ENCODE measurements around the gene NTF3.

The NTF3 gene

GRCh38 chr12:5432011-5432400, at the start of gene NTF3:
Gene NTF3, plus strand, starts transcription at chr12:5432108. Its CDS starts 217 bp downstream, at chr12:5432325.
- no peak within 1 kb of the TSS for H3K4me3 ChIP-seq (ENCODE audit: low read depth in 1 of 2, low read length in 2 of 2)
- no peak within 1 kb of the TSS for H3K9ac ChIP-seq (ENCODE audit: low read depth, low read length)

GRCh38 chr12:5384015-5384414, 47.9 kb upstream of the NTF3 start:
- Histone ChIP-seq H3K36me3 (ENCODE audit: insufficient read depth, low read length) (no peaks in the 10 kb centered on the region), H3K9me3 (ENCODE audit: insufficient read depth, low read length, severe bottlenecking) (no peaks in the 10 kb centered on the region), H4K20me1 (ENCODE audit: insufficient read depth, low read length) (no peaks in the 10 kb centered on the region), H2AFZ (ENCODE audit: low read depth, low read length) (no peak overlapping the region), H3K4me2 (ENCODE audit: insufficient read depth, low read length) (no peak overlapping the region), H3K9ac (ENCODE audit: low read depth, low read length) (no peak overlapping the region), H3K4me3 (ENCODE audit: low read depth in 1 of 2, low read length in 2 of 2) (no peak overlapping the region), H3K79me2 (ENCODE audit: insufficient read depth, low read length) (no peaks in the 10 kb centered on the region), H3K27me3 (ENCODE audit: insufficient read depth, low read length, poor library complexity) (peaks cover 4% of the 10 kb centered on the region), H3K4me1 (ENCODE audit: insufficient read depth, low read length) (no peaks in the 10 kb centered on the region), H3K27ac (ENCODE audit: low read length) (no peak overlapping the region)
- no peak for ATAC-seq (ENCODE audit: insufficient read depth, low read depth)
- no peak for DNase-seq
- TF ChIP-seq CTCF (IDR thresholded peaks at IDR 0.05; ENCODE audit: borderline replicate concordance, extremely low read depth, low read length, poor library complexity, severe bottlenecking) (no peak), EZH2 (IDR thresholded peaks at IDR 0.05; ENCODE audit: borderline replicate concordance, low read depth, low read length, severe bottlenecking) (no peak)

More at GRCh38 chr12:5432011-5432400, at the start of gene NTF3:
- Histone ChIP-seq H3K27ac (ENCODE audit: low read length) (no peak within 1 kb of the TSS), H3K36me3 (ENCODE audit: insufficient read depth, low read length) (no peaks in the 10 kb centered on the region), H4K20me1 (ENCODE audit: insufficient read depth, low read length) (no peaks in the 10 kb centered on the region), H2AFZ (ENCODE audit: low read depth, low read length) (no peak within 1 kb of the TSS), H3K27me3 (ENCODE audit: insufficient read depth, low read length, poor library complexity) (peaks cover 8% of the 10 kb centered on the region), H3K4me2 (ENCODE audit: insufficient read depth, low read length) (no peak within 1 kb of the TSS), H3K9me3 (ENCODE audit: insufficient read depth, low read length, severe bottlenecking) (no peaks in the 10 kb centered on the region), H3K4me1 (ENCODE audit: insufficient read depth, low read length) (no peaks in the 10 kb centered on the region), H3K79me2 (ENCODE audit: insufficient read depth, low read length) (no peaks in the 10 kb centered on the region)
- ATAC-seq (ENCODE audit: insufficient read depth, low read depth) (no peak), DNase-seq (no peak)
- TF ChIP-seq EZH2 (IDR thresholded peaks at IDR 0.05; ENCODE audit: borderline replicate concordance, low read depth, low read length, severe bottlenecking) = no peak
- no peak for TF ChIP-seq CTCF (IDR thresholded peaks at IDR 0.05; ENCODE audit: borderline replicate concordance, extremely low read depth, low read length, poor library complexity, severe bottlenecking)

GRCh38 chr12:5388581-5389535, 43.0 kb upstream of the NTF3 start:
- ATAC-seq (ENCODE audit: insufficient read depth, low read depth) (no peak), DNase-seq (no peak)
- H2AFZ ChIP-seq (ENCODE audit: low read depth, low read length) = no peak overlapping the region
- H3K4me3 ChIP-seq (ENCODE audit: low read depth in 1 of 2, low read length in 2 of 2) = no peak overlapping the region
- H3K4me2 ChIP-seq (ENCODE audit: insufficient read depth, low read length) = no peak overlapping the region
- H3K9ac ChIP-seq (ENCODE audit: low read depth, low read length) = no peak overlapping the region
- TF ChIP-seq EZH2 (IDR thresholded peaks at IDR 0.05; ENCODE audit: borderline replicate concordance, low read depth, low read length, severe bottlenecking) = no peak
- TF ChIP-seq CTCF (IDR thresholded peaks at IDR 0.05; ENCODE audit: borderline replicate concordance, extremely low read depth, low read length, poor library complexity, severe bottlenecking) = no peak
- H4K20me1 ChIP-seq (ENCODE audit: insufficient read depth, low read length) = no peaks in the 10 kb centered on the region
- no peaks in the 10 kb centered on the region for H3K4me1 ChIP-seq (ENCODE audit: insufficient read depth, low read length)
- H3K27ac ChIP-seq (ENCODE audit: low read length) = no peak overlapping the region
- peaks cover 9% of the 10 kb centered on the region for H3K27me3 ChIP-seq (ENCODE audit: insufficient read depth, low read length, poor library complexity)
- H3K9me3 ChIP-seq (ENCODE audit: insufficient read depth, low read length, severe bottlenecking) = no peaks in the 10 kb centered on the region
- H3K79me2 ChIP-seq (ENCODE audit: insufficient read depth, low read length) = no peaks in the 10 kb centered on the region
- no peaks in the 10 kb centered on the region for H3K36me3 ChIP-seq (ENCODE audit: insufficient read depth, low read length)

Data from DND-41 (cell line).